Activated CD4-positive, CD25-positive, alpha-beta regulatory T cell treated with anti-CD3 and anti-CD28 coated beads, Interleukin-2, amount 50 U/mL, for 24 hours (primary cell): ENCODE data around the gene LILRA5.
"Not testable (repeated sequence)": the region's sequence is repeated elsewhere in the genome, so short reads cannot be mapped to it uniquely, and the experiment has no call there.

Source experiments
- ATAC-seq, 2 donors: fragments of 150-1000 bp; cut with Tn5 transposase; one replicate each; pipeline ENCODE4 v1.10.0; 2021; ENCODE audit warnings: mild to moderate bottlenecking in 1 of 2, moderate library complexity in 1 of 2

LILRA5 gene

GRCh38 chr19:54271587-54271986 is 41.4 kb downstream of the LILRA5 start:
- not testable (repeated sequence) for ATAC-seq

- ATAC-seq, result no peak
These were observed 41.9 kb downstream of the LILRA5 start for GRCh38 chr19:54271106-54271505.

GRCh38 chr19:54268936-54269335 is 44.0 kb downstream of the LILRA5 start:
- no peak for ATAC-seq

GRCh38 chr19:54266133-54266532 is 46.8 kb downstream of the LILRA5 start:
- ATAC-seq, result peak in 1 of 2 donors; percentile 46

- ATAC-seq, result no peak
These were observed 50.5 kb downstream of the LILRA5 start for GRCh38 chr19:54262470-54262869.

GRCh38 chr19:54262066-54262465 is 50.9 kb downstream of the LILRA5 start:
- no peak for ATAC-seq

- ATAC-seq, result no peak
These were observed 55.9 kb downstream of the LILRA5 start, which contains the start of gene LILRB5 for GRCh38 chr19:54257116-54257480. TSS of gene LILRB5 (minus strand) at chr19:54257273. CDS start at chr19:54257193, 80 bp downstream.
